Left ventricle myocardium inferior (tissue), 1 donor: Measurements from ENCODE around the gene PARD3B. TPM values are rescaled to one million over a fixed set of nuclear protein-coding genes. Genes with fewer than 3 reads are reported as not detected.

Source experiments
- DNase-seq: peaks from one replicate; pipeline ENCODE4 v3.0.0-alpha.2; 2020
- H3K27ac ChIP-seq: fragments of 200-600 bp; replicated peaks from 2 replicates; pipeline ENCODE4 v1.8.0; 2021
- H3K27me3 ChIP-seq: fragments of 200-600 bp; 2 replicates; pipeline ENCODE4 v1.8.0; 2021; ENCODE audit warnings: low read depth
- H3K36me3 ChIP-seq: fragments of 200-600 bp; 2 replicates; pipeline ENCODE4 v1.8.0; 2021
- H3K4me1 ChIP-seq: fragments of 200-600 bp; 2 replicates; pipeline ENCODE4 v1.8.0; 2021
- H3K4me3 ChIP-seq: fragments of 200-600 bp; 2 replicates; pipeline ENCODE4 v1.8.0; 2021; ENCODE audit warnings: mild to moderate bottlenecking, moderate library complexity
- H3K9me3 ChIP-seq: fragments of 200-600 bp; replicated peaks from 2 replicates; pipeline ENCODE4 v1.8.0; 2021
- CTCF ChIP-seq: fragments of 200-600 bp; IDR thresholded peaks from 2 replicates; pipeline ENCODE4 v1.8.0; 2021; ENCODE audit warnings: antibody characterized with exemption, mild to moderate bottlenecking, borderline replicate concordance
- intact Hi-C: fragments of 100-400 bp; cut with micrococcal nuclease; formaldehyde crosslinking; loops from one replicate; pipeline ENCODE4 v1.11.0; 2022
- total RNA-seq: library from RNA; stranded (reverse); fragmentation: NEBNext Ultra II Directional; extraction: Animal tissue kit (Norgen Biotek cat#: 25700); gene quantifications from one replicate; pipeline ENCODE4 v1.2.1, GENCODE V29; 2021
- donor health status: DM: no; HTN: yes; CAD: no; lungs with severe emphysema.

The PARD3B gene
- total RNA-seq, 1 donor from 2014 or later: 9.1 TPM

- Histone ChIP-seq H3K9me3 (no peaks in the 10 kb centered on the region), H3K36me3 (no peaks in the 10 kb centered on the region), H3K4me1 (no peaks in the 10 kb centered on the region), H3K27me3 (no peaks in the 10 kb centered on the region), H3K27ac (no peak overlapping the region), H3K4me3 (no peak overlapping the region)
- TF ChIP-seq CTCF: no peak
- DNase-seq: no peak
- intact Hi-C loops: no loop called here
Measured at GRCh38 chr2:205566606-205567168, 1021.4 kb downstream of the PARD3B start.

- no peak for DNase-seq
- intact Hi-C loops: no loop called here
- Histone ChIP-seq H3K4me3 (no peak overlapping the region), H3K4me1 (no peaks in the 10 kb centered on the region), H3K36me3 (no peaks in the 10 kb centered on the region), H3K9me3 (no peaks in the 10 kb centered on the region), H3K27ac (no peak overlapping the region), H3K27me3 (no peaks in the 10 kb centered on the region)
- TF ChIP-seq CTCF: no peak
Measured at GRCh38 chr2:205568620-205569019, 1023.3 kb downstream of the PARD3B start.

- no peaks in the 10 kb centered on the region for H3K4me1 ChIP-seq
- H3K9me3 ChIP-seq: peaks cover 5% of the 10 kb centered on the region
- no peak overlapping the region for H3K4me3 ChIP-seq
- no peak for TF ChIP-seq CTCF
- no peak for DNase-seq
- intact Hi-C loops: no loop called here
- no peaks in the 10 kb centered on the region for H3K36me3 ChIP-seq
- H3K27me3 ChIP-seq: no peaks in the 10 kb centered on the region
- no peak overlapping the region for H3K27ac ChIP-seq
Measured at GRCh38 chr2:205570648-205571047, 1025.4 kb downstream of the PARD3B start.

- intact Hi-C loops: no loop called here
- H3K27ac ChIP-seq: no peak overlapping the region
- no peak for DNase-seq
- H3K4me3 ChIP-seq: no peak overlapping the region
- H3K9me3 ChIP-seq: peaks cover 13% of the 10 kb centered on the region
- no peak for TF ChIP-seq CTCF
- no peaks in the 10 kb centered on the region for H3K27me3 ChIP-seq
- no peaks in the 10 kb centered on the region for H3K4me1 ChIP-seq
- H3K36me3 ChIP-seq: no peaks in the 10 kb centered on the region
Measured at GRCh38 chr2:205571360-205571959, 1026.2 kb downstream of the PARD3B start.

- intact Hi-C loops: no loop called here
- Histone ChIP-seq H3K27ac (no peak overlapping the region), H3K27me3 (no peaks in the 10 kb centered on the region), H3K36me3 (no peaks in the 10 kb centered on the region), H3K9me3 (peaks cover 14% of the 10 kb centered on the region), H3K4me1 (no peaks in the 10 kb centered on the region), H3K4me3 (no peak overlapping the region)
- TF ChIP-seq CTCF: no peak
- DNase-seq: no peak
Measured at GRCh38 chr2:205574001-205574400, 1028.7 kb downstream of the PARD3B start.
